Stimulated activated CD4-positive, alpha-beta T cell treated with anti-CD3 and anti-CD28 coated beads, Interleukin-4, amount 100 ng/mL, for 24 hours (primary cell): ENCODE data around the gene CPHXL2.

Experiments
- DNase-seq: peaks from one replicate; pipeline ENCODE4 v3.0.0-alpha.2; 2020

CPHXL2 gene

DNA sequence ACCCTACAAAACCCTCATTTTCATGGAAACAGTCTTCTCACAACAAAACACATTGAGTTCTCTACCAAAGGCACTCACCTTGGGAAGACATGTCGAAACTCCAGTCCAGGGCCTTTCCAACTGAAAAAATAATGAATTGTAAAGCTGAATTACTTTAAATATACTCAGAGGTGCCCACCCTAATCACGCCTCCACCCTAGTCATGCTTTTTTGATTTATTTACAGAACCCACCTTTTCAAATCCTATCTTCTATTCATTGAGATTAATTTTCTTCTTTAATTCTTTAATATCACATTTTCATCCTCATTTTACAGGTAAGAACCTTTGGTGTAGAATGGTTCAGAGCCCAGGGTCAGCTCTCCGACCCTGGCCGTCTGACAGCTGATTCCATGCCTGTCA lies at the start of gene CPHXL2:
Gene CPHXL2, minus strand, starts transcription at position 101 of the 400 bp plus-strand sequence. Its CDS starts 10 bp downstream, at position 91.
- no peak for DNase-seq

DNA sequence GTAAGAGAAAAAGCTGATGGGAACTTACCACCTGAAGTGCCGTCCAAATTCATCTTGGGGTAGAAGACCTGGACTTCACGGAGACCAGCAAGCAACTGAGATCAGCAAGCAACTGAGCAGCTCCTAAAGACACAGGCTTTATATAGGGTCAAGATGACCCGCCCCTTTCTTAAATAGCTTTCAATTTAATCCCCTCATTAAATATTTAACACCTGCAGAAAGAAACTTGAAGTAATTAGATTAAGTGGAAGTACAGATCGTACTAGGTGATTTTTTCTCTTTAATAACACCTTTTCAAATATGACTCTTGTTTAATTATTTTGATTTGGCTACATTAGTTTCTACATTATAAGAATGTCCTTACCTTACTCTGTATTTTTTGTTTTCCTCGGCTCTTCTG lies 49.6 kb upstream of the CPHXL2 start, which contains the start of gene CPHXL:
Gene CPHXL, minus strand, starts transcription at position 101 of the 400 bp plus-strand sequence. Its CDS starts 48 bp downstream, at position 53.
- DNase-seq: no peak

DNA sequence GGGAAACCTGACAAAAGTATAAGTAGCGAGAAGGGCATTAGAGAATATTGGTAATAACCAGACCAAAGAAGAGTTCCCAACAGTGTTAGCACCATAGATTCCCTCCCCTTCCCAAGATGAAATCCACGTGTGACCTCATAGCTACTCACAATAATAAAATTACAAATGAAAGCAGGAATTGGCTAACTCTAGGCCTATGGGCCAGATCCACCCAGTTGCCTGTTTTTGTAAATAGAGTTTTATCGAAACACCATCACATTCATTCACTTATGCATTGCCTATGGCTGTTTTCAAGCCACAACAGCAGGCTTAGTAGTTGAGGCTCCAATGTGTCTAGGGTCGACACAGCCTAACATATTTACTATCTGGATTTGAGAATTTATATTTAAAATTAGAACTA lies 41.6 kb upstream of the CPHXL2 start:
- DNase-seq: no peak

DNA sequence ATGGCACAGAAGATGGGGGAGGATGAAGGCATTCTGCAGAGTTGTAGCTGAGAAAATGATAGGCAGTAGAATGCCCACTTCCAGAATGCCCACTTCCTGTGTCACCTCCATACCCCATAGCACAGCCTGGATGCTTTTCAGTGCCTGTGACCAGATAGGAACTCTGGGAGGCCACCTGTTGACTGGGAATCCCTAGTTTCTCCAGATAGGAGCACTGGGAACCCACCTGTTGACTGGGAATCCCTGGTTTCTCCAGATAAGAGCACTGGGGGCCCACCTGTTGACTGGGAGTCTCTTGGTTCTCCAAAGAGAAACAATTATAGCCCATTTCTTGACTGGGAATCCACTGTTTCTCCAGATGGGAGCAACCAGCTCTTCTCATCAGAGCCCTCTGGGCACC lies 37.9 kb upstream of the CPHXL2 start:
- DNase-seq: no peak

DNA sequence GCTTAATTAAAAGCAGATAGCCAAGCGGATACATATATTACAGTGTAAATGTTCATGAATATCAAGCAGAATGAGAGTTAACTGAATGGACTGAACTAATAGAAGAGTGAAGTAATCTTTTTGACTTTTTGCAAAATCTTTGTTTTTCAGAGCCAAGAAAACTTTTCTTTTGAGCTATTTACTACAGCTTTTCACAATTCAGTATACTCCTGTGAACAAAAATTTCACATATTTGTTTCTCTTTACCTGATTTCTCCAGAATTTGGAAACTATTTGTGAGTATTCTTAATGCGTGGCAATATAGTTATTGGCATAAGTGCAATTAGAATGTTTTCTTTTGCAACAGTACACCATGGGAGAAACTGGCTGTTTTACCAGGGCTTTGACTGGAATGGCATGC lies 33.5 kb upstream of the CPHXL2 start:
- DNase-seq: no peak

DNA sequence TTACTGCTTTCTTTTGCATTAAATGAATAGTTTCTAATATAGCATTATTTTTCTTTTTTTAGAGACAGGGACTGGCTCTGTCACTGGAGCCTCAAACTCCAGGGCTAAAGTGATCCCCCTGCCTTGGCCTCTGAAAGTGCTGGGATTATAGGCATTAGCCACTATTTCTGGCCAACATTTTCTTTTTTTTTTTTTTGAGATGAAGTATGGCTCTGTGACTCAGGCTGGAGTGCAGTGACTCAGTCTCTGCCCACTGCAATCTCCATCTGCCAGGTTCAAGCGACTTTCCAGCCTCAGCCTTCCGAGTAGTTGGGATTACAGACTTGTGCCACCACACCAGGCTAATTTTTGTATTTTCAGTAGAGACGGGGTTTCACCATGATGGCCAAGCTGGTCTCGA lies 26.5 kb upstream of the CPHXL2 start:
- DNase-seq: no peak

DNA sequence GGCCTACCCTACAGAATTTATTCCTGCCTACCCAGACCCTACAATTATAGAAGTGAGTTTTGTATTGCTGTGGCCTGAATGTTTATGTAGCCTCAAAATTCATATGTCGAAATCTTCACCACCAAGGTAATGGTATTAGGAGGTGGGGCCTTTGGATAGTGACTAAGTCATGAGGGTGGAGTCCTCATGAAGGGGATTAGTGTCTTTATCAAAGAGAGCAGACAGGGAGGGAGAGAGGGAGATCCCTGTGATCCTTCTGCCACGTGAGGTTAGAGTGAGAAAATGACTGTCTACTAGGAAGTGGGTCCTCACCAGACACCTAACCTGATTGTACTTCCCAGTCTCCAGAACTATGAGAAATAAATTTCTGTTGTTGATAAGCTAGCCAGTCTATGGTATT lies 25.4 kb upstream of the CPHXL2 start:
- no peak for DNase-seq

DNA sequence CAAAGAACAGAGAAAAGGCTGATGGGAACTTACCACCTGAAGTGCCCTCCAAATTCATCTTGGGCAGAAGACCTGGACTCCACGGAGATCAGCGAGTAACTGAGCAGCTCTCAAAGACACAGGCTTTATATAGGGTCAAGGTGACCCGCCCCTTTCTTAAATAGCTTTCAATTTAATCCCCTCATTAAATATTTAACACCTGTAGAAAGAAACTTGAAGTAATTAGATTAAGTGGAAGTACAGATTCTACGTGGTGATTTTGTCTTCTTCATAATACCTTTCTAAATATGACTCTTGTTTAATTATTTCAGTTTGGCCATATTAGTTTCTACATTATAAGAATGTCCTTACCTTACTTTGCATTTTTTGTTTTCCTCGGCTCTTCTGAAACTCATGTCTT lies 24.6 kb upstream of the CPHXL2 start, which contains the start of gene DUXB:
Gene DUXB, minus strand, starts transcription at position 101 of the 400 bp plus-strand sequence. Its CDS starts 43 bp downstream, at position 58.
- no peak for DNase-seq

DNA sequence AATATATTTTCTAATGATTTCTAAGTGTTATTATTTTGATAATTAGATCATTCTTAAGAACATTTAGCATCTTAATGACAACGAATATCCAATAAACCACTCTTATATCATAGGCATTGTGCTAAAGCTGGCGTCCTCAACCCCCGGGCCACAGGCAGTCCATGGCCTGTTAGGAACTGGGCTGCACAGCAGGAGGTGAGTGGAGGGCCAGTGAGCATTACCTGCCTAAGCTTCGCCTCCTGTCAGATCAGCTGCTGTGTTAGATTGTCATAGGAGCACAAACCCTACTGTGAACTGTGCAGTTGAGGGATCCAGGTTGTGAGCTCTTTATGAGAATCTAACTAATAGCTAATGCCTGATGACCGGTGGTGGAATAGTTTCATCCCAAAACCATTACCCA lies 20.8 kb upstream of the CPHXL2 start:
- DNase-seq: no peak

DNA sequence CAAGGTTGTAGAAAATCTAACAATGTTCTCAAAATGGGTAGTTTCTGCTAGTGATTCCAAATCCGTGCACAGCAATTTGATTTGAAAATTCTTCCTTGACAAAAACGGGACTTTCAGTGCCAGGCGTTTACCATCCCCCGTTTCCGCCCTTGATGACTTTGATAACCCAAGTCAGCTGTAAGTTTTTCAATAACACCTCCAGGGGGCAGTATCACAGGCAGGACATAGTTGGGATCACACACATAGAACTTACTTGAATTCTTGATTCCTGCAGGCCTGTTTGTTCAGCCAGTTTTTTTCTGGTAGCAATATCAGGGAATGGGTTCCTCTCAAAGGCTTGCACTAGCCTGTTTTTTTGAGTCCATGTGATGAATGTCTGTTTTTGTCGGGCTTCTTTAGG lies 18.9 kb upstream of the CPHXL2 start:
- no peak for DNase-seq

DNA sequence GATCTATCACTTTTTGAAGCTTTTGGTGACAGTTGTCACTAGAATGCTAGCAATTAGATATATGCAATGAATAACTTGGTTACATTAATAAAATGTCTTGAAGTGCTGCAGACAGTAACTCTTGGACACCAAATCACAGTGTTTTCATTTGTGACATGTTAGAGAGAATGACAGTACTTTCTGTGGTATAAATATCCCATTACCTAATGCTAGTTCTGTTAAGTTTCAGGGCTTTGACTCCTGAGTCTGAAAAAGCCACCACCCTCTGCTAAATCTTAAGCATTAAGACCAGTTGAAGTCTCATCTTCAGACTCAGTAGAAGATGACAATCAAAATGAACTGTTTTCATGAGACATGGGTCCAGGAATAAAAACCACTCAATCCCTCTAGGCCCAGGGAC lies 10.6 kb upstream of the CPHXL2 start:
- no peak for DNase-seq

DNA sequence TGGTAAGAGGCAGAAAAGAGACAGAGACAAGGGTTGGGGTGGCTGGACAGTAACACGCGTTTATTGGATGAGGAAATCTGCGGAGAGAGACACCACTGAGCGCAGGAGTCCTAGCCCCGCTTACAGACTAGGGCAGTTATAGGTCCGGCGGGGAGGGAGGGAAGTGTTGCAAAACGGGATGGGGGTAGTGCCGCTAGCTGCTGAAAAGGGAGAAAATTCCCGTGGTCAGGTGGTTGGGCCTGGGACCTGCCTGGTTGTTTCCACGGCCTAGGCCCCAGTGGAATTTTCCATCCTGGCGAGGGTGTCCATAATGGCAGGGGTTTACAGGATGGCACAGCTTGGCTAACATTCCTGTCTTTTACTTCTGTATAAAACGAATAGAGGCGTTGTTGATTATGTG lies 5.5 kb upstream of the CPHXL2 start:
- no peak for DNase-seq

DNA sequence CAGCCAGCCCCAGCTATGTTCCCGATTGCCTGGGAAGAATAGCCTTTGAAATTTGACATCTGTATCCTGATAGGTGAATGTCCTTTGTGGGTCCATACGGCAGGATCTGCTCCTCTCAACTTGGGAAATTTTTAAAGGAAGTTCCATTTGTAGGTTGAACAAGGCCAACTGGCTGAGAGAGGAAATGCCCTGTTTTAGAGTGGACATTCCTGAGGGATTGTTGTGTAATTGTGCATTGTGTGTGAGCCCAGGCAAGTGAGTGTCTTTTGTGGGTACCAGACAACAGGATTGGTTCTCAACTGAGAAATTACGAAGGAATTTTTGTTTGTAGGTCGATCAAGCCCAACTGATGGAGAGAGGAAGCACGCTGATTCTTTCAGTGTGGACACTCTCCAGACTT lies 2.6 kb upstream of the CPHXL2 start:
- DNase-seq: no peak

DNA sequence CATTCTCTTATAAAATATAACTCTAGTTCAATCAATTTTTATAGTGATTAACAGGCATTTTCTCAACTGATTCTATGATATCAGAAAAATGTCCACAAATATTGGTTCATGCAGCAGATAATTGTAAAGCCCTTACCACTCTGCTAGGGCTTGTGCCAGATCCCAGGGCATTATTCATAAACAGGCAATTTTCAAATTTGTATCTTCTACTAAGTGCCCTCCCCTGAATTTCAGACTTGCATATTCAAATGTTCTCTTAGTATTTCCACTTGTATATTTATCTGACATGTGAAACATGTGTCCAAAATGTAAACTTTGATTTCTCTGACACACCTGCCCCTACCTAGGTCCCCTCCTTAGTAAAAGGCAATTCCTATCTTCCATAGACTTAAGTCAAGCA lies 9.3 kb downstream of the CPHXL2 start:
- no peak for DNase-seq

DNA sequence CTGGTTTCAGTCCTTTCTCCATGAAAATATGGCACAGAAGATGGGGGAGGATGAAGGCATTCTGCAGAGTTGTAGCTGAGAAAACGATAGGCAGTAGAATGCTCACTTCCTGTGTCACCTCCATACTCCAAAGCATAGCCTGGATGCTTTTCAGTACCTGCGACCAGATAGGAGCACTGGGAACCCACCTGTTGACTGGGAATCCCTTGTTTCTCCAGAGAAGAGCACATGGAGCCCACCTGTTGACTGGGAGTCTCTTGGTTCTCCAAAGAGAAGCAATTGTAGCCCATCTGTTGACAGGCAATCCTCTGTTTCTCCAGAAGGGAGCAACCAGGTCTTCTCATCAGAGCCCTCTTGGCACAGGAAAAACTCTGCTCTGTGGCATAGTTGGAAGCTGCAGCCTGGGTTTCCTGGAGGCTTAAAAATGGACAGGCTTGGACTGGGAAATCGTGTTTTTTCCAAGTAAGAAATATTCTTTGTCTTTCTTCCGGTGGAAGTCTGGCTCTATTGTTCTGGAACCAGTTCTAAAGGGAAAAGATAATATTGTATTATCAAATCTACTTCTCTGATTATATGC lies 16.0 kb downstream of the CPHXL2 start:
- DNase-seq: no peak

DNA sequence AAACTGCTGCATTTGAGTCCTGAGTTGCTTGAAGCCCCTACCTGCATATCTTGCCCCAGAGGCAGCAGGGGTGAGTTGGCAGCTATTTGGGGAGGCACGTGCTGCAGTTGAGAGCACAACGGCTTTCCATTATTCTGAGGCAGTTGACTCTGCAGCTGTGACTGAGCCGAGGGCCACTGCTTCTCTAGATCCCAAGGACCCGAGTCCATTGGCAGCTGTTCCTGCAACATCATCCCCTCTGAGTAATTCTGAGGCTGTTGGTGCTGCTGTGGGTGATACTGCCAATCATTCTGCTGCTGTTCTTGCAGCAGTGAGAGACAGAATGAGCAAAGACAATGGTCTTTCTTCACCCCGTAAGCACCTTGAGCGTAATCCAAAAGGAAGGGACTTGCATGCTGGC lies 16.5 kb downstream of the CPHXL2 start:
- no peak for DNase-seq

DNA sequence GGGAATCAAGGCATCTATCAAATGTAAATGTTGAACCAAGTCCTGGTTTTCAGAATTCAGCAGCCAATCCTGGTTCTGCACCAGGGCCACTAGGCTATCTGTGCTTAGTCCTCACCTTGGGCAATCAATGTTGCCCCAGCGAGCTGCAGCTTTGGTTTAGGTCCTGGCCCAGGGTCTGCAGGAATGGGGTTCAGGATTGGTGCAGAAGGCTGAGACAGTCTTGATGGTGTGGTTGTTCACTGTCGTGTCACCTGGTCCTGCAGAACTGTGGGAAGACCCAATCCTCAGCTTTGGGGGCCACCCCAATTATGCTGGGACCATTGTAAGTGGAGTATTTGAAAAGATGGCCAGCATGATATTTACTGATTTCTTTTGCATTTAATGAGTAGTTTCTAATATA lies 18.6 kb downstream of the CPHXL2 start:
- DNase-seq: no peak

DNA sequence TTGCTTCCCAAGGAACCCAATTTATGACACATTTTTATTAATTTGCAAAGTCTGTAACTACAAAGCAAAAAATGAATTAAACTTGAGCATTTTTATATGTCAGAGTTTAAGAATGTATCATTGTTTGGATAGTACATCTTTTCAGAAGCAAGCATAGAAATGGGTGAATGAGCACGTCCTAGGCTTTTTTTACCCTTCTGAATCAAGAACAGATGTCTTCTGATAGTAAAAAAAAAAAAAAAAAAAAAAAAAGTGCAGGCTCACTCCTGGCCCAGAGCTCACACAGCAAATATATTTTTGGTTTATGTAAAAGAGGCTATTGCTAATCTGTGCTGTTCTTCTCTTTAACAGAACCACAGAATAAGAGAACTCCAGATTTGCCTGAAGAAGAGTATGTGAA lies 22.9 kb downstream of the CPHXL2 start:
- DNase-seq: no peak

DNA sequence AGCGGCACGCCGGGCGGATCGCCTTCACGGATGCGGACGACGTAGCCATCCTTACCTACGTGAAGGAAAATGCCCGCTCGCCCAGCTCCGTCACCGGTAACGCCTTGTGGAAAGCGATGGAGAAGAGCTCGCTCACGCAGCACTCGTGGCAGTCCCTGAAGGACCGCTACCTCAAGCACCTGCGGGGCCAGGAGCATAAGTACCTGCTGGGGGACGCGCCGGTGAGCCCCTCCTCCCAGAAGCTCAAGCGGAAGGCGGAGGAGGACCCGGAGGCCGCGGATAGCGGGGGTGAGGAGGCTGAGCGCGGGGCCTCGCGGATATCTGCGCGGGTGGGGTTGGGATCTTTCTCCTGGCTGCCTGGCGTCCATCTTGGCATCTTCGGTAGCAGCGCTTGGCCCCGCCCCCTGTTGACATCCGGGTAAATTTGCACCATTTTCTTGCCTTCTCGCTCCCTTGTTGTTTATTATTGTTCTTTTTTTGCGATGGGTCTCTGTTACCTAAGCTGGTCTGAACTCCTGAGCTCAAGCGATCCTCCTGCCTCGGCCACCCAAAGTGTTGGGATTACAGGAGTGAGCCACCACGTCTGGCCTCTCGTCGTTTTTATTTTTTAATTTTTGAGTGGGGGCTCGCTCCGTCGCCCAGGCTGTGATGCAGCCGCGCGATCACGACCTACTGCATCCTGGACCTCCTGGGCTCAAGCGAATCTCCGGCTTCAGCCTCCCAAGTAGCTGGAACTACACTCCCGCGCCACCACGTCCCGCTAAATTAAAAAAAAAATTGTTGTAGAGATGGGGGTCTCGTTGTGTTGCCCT lies 28.3 kb downstream of the CPHXL2 start:
- DNase-seq: peak; percentile 88

DNA sequence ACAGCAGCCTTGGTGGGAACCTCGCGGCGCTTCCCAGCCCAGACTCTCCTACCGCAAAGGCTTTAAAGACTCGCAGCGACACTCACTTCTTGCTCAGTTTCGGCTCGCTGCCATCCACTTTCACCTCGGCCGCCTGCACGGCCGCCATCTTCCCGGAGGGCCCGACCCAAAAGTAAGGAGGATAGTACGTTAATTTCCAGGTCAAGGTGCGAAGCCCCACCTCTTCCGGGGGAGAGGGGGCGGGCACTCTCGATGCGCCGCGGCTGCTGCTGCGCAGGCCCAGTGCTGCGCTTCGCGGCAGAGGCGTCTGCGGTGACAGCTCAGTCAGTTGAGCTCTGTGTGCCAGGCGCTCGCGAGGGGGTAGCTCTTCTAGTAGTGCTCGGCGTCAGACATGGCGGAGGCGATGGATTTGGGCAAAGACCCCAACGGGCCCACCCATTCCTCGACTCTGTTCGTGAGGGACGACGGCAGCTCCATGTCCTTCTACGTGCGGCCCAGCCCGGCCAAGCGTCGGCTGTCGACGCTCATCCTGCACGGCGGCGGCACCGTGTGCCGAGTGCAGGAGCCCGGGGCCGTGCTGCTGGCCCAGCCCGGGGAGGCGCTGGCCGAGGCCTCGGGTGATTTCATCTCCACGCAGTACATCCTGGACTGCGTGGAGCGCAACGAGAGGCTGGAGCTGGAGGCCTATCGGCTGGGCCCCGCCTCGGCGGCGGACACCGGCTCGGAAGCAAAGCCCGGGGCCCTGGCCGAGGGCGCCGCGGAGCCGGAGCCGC lies 29.1 kb downstream of the CPHXL2 start, which contains the start of the genes KARS1 and TERF2IP:
Gene KARS1, minus strand, starts transcription at position 174 of the 773 bp plus-strand sequence. Its CDS starts 26 bp downstream, at position 148.
Gene TERF2IP, plus strand, starts transcription at position 282 of the 773 bp plus-strand sequence. Its CDS starts 110 bp downstream, at position 392.
- DNase-seq: peak; percentile 95

DNA sequence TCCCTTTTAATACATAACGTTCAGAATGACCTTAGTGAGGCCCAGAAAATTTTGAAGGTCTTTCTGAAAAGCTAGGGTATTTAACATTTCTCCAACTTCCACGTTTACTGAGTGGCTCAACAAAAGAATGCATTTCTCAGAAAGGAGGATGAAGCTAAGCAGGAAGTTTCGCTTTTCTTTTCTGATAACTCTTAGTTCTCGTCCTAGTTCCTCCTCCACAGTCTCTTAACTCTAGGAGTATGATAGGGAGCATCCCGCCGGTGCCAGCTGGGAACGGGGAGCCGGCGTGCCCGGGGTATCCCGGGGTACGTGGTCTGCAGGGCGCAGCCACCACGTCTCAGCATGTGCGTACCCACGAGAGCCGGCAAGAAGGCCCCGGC lies 29.7 kb downstream of the CPHXL2 start:
- DNase-seq: no peak

DNA sequence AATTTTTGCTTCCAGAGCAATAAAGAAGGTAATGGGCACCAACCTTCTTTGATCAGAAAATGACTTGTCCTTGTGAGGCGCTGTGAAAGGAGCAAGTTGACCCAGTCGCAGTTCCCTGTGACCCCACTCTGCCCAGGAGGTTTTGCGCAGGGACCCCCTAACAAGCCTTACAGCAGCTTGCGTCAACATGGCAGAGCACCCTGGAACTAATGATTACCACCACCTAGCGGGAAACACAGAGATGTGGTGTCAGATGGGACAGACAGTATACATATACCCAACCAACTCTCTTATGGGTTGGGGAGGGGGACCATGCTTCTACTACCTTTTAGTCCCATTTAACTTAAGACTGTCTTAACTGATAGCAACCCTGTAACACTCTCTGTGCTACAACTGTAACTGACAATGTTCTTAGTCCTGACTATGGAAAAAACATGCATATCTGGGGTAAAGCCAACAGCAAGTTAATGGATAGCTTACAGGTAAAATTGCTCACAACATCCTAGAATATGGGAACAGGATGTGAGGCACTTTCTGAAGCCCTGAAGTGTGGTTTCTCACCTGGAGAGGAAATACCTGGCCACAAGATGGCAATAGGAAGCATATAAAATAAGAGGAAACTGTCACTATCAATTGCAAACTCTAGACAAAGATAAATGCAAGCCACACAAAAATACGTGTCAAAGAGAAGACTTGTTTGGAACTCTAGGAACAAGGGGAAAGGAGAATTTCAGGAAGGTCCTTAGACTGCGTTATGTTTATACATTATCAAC lies 32.4 kb downstream of the CPHXL2 start:
- no peak for DNase-seq

DNA sequence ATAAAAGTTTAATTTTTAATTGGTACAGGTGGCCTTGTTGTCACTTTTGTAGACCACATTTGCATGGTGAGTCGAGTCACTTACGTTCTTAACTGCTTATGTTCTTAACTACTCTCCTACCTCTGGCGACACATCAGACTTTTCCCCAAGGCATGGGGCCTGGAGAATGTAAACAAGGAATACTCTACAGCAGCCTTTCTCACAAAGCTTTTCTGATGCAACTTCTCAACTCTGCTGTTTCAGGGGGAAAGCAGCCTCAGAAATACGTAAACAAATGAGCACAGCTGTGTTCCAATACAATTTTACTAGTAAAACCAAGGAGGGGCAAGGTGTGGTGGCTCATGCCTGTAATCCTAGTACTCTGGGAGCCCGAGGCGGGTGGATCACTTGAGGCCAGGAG lies 36.2 kb downstream of the CPHXL2 start:
- DNase-seq: no peak
